DND-41 (cell line): ENCODE measurements around the gene KBTBD13.
A peak's percentile ranks its signal among the peaks of the same experiment; 100 is the strongest.

Experiments used
- ATAC-seq: fragments of 200-7000 bp; cut with Tn5 transposase; 3 replicates; pipeline ENCODE4 v1.9.1; 2021; ENCODE audit warnings: low read depth; ENCODE audit not compliant: insufficient read depth
- DNase-seq: peaks from one replicate; pipeline ENCODE4 v3.0.0-alpha.2; 2020
- H2AFZ ChIP-seq: 2 replicates; pipeline ENCODE4 v1.6.0; 2012; ENCODE audit warnings: low read depth, low read length
- H3K27ac ChIP-seq: 2 replicates; pipeline ENCODE4 v1.5.1; 2012; ENCODE audit warnings: low read length, inconsistent platforms
- H3K27me3 ChIP-seq: fragments of 200-600 bp; sonication (generic); 2 replicates; pipeline ENCODE4 v1.6.0; 2012; ENCODE audit warnings: low read length, mild to moderate bottlenecking, inconsistent platforms; ENCODE audit not compliant: insufficient read depth, poor library complexity
- H3K36me3 ChIP-seq: 2 replicates; pipeline ENCODE4 v1.5.1; 2012; ENCODE audit warnings: low read length, inconsistent platforms; ENCODE audit not compliant: insufficient read depth
- H3K4me1 ChIP-seq: 2 replicates; pipeline ENCODE4 v1.5.1; 2012; ENCODE audit warnings: mild to moderate bottlenecking, low read length; ENCODE audit not compliant: insufficient read depth
- H3K4me2 ChIP-seq: 2 replicates; pipeline ENCODE4 v1.6.0; 2012; ENCODE audit warnings: mild to moderate bottlenecking, moderate library complexity, low read length, inconsistent platforms; ENCODE audit not compliant: insufficient read depth
- H3K4me3 ChIP-seq, 2 experiments: fragments of 200-600 bp in 1 of 2; shearing (Covaris generic) in 1 of 2; 2 replicates each; pipeline ENCODE4 v1.5.1; 2012 to 2016; ENCODE audit warnings: inconsistent platforms in 2 of 2, low read length in 2 of 2, mild to moderate bottlenecking in 2 of 2, low read depth in 1 of 2, moderate library complexity in 1 of 2
- H3K79me2 ChIP-seq: 2 replicates; pipeline ENCODE4 v1.6.0; 2012; ENCODE audit warnings: low read length, inconsistent platforms; ENCODE audit not compliant: insufficient read depth
- H3K9ac ChIP-seq: 2 replicates; pipeline ENCODE4 v1.6.0; 2012; ENCODE audit warnings: low read depth, mild to moderate bottlenecking, inconsistent platforms, low read length, moderate library complexity
- H3K9me3 ChIP-seq: 2 replicates; pipeline ENCODE4 v1.5.1; 2012; ENCODE audit warnings: low read length, moderate library complexity, mild to moderate bottlenecking, inconsistent platforms; ENCODE audit not compliant: insufficient read depth, severe bottlenecking
- H4K20me1 ChIP-seq: 2 replicates; pipeline ENCODE4 v1.6.0; 2012; ENCODE audit warnings: low read length; ENCODE audit not compliant: insufficient read depth
- CTCF ChIP-seq: IDR thresholded peaks from 2 replicates; pipeline ENCODE4 v1.5.1; 2012; ENCODE audit warnings: borderline replicate concordance, low read length, moderate library complexity, mild to moderate bottlenecking; ENCODE audit not compliant: poor library complexity, severe bottlenecking; ENCODE audit errors: extremely low read depth
- EZH2 ChIP-seq: IDR thresholded peaks from 3 replicates; pipeline ENCODE4 v1.6.1; 2012; ENCODE audit warnings: borderline replicate concordance, low read depth, mild to moderate bottlenecking, moderate library complexity, low read length, inconsistent platforms; ENCODE audit not compliant: severe bottlenecking

KBTBD13 gene

GRCh38 chr15:65048241-65048640 lies 28.3 kb upstream of the KBTBD13 start:
- Histone ChIP-seq H3K27me3 (no peaks in the 10 kb centered on the region), H3K4me1 (peaks cover 11% of the 10 kb centered on the region), H3K9ac (no peak overlapping the region), H3K27ac (no peak overlapping the region), H2AFZ (no peak overlapping the region), H3K4me3 (no peak overlapping the region), H3K36me3 (no peaks in the 10 kb centered on the region), H3K4me2 (no peak overlapping the region), H3K9me3 (no peaks in the 10 kb centered on the region), H4K20me1 (no peaks in the 10 kb centered on the region), H3K79me2 (no peaks in the 10 kb centered on the region)
- ATAC-seq (no peak), DNase-seq (no peak)
- TF ChIP-seq CTCF (no peak), EZH2 (no peak)

GRCh38 chr15:65049418-65049840 lies 27.1 kb upstream of the KBTBD13 start:
- Histone ChIP-seq H3K4me1 (peaks cover 13% of the 10 kb centered on the region), H3K36me3 (no peaks in the 10 kb centered on the region), H3K9me3 (no peaks in the 10 kb centered on the region), H4K20me1 (no peaks in the 10 kb centered on the region), H3K9ac (no peak overlapping the region), H3K79me2 (no peaks in the 10 kb centered on the region), H3K27me3 (no peaks in the 10 kb centered on the region), H3K4me3 (peak overlapping the region in 1 of 2 experiments; percentile 31; a peak in 1 of 4 replicates), H3K27ac (no peak overlapping the region), H2AFZ (no peak overlapping the region), H3K4me2 (peak overlapping the region; percentile 62)
- DNase-seq, result peak; percentile 89
- no peak for TF ChIP-seq EZH2
- no peak for TF ChIP-seq CTCF
- ATAC-seq, result peak; percentile 98

GRCh38 chr15:65050270-65050669 lies 26.3 kb upstream of the KBTBD13 start:
- DNase-seq, result no peak
- H3K79me2 ChIP-seq, result no peaks in the 10 kb centered on the region
- no peak overlapping the region for H3K9ac ChIP-seq
- no peaks in the 10 kb centered on the region for H3K9me3 ChIP-seq
- no peak overlapping the region for H3K4me2 ChIP-seq
- H3K4me3 ChIP-seq, result no peak overlapping the region
- no peak for ATAC-seq
- no peak overlapping the region for H2AFZ ChIP-seq
- no peak for TF ChIP-seq EZH2
- no peak for TF ChIP-seq CTCF
- H3K4me1 ChIP-seq, result peaks cover 21% of the 10 kb centered on the region
- no peak overlapping the region for H3K27ac ChIP-seq
- H3K36me3 ChIP-seq, result no peaks in the 10 kb centered on the region
- no peaks in the 10 kb centered on the region for H3K27me3 ChIP-seq
- no peaks in the 10 kb centered on the region for H4K20me1 ChIP-seq

- Histone ChIP-seq H4K20me1 (no peaks in the 10 kb centered on the region), H3K79me2 (no peaks in the 10 kb centered on the region), H3K27me3 (no peaks in the 10 kb centered on the region), H3K4me1 (peaks cover 31% of the 10 kb centered on the region), H3K4me2 (no peak overlapping the region), H3K9ac (no peak overlapping the region), H2AFZ (no peak overlapping the region), H3K9me3 (no peaks in the 10 kb centered on the region), H3K4me3 (no peak overlapping the region), H3K27ac (no peak overlapping the region), H3K36me3 (no peaks in the 10 kb centered on the region)
- ATAC-seq (no peak), DNase-seq (no peak)
- TF ChIP-seq EZH2 (no peak), CTCF (no peak)
These were observed 25.3 kb upstream of the KBTBD13 start for GRCh38 chr15:65051266-65051665.
